GM12878 (cell line): ENCODE results near the gene STARD5. TPM values are rescaled to one million over a fixed set of nuclear protein-coding genes. Genes with fewer than 3 reads are reported as not detected.

Experiments
- ATAC-seq: fragments of 200-7000 bp; cut with Tn5 transposase; 3 replicates; pipeline ENCODE4 v1.9.1; 2020; ENCODE audit warnings: mild to moderate bottlenecking, moderate library complexity
- BruUV-seq: library from RNA; stranded (reverse); fragments of 400-500 nt; replicated peaks from 2 replicates; lab custom pipeline; 2021; lab: Mats Ljungman, UMichigan
- CTCF ChIA-PET: fragments of 300-600 bp; sonication (Branson Sonifier 250); formaldehyde crosslinking; extraction: SDS; loops from one replicate; lab custom pipeline; 2021; ENCODE audit warnings: inconsistent platforms; lab: Yijun Ruan, JAX
- POLR2A ChIA-PET: fragments of 350-600 bp; formaldehyde crosslinking; extraction: SDS; loops from one replicate; lab custom pipeline; 2021; ENCODE audit warnings: inconsistent platforms; lab: Charles Lee
- RAD21 ChIA-PET: fragments of 300-600 bp; sonication (Branson Sonifier 250); formaldehyde crosslinking; loops from one replicate; lab custom pipeline; 2023; ENCODE audit warnings: antibody characterized with exemption; ENCODE audit not compliant: unreplicated experiment; lab: Charles Lee
- SMC1A ChIA-PET: fragments of 300-600 bp; sonication (Branson Sonifier 250); formaldehyde crosslinking; loops from one replicate; lab custom pipeline; 2023; ENCODE audit not compliant: unreplicated experiment, uncharacterized antibody; lab: Charles Lee
- DNase-seq: peaks from one replicate; pipeline ENCODE4 v3.0.0-alpha.2; 2011; ENCODE audit warnings: low read depth, low spot score
- FAIRE-seq: peaks from 3 replicates; lab custom pipeline; 2011; peaks lifted over from hg19 to GRCh38; lab: Jason Lieb, UNC
- H2AFZ ChIP-seq: 2 replicates; pipeline ENCODE4 v1.6.0; 2011; ENCODE audit warnings: low read depth, low read length, control low read depth; ENCODE audit not compliant: control insufficient read depth
- H3K27ac ChIP-seq: 2 replicates; pipeline ENCODE4 v1.5.1; 2011; ENCODE audit warnings: control low read depth; ENCODE audit not compliant: control insufficient read depth, insufficient read depth
- H3K27me3 ChIP-seq, 2 experiments: replicated peaks in 1 of 2; 2 replicates each; pipeline versions ENCODE4 v1.6.0 to v1.6.1; 2011; ENCODE audit warnings: low read length in 1 of 2; ENCODE audit not compliant: control insufficient read depth in 2 of 2, insufficient read depth in 2 of 2
- H3K36me3 ChIP-seq, 2 experiments: 2 replicates each; pipeline ENCODE4 v1.5.1; 2011; ENCODE audit warnings: low read length in 1 of 2; ENCODE audit not compliant: control insufficient read depth in 2 of 2, insufficient read depth in 2 of 2
- H3K4me1 ChIP-seq: 2 replicates; pipeline ENCODE4 v1.6.1; 2011; ENCODE audit warnings: mild to moderate bottlenecking, low read length, moderate library complexity, mixed read lengths; ENCODE audit not compliant: control insufficient read depth, insufficient read depth
- H3K4me2 ChIP-seq: 2 replicates; pipeline ENCODE4 v1.6.0; 2011; ENCODE audit warnings: control low read depth; ENCODE audit not compliant: control insufficient read depth, insufficient read depth
- H3K4me3 ChIP-seq: fragments of 200-600 bp; sonication (generic); 2 replicates; pipeline ENCODE4 v1.5.1; 2016
- H3K79me2 ChIP-seq: 2 replicates; pipeline ENCODE4 v1.6.0; 2011; ENCODE audit warnings: low read length; ENCODE audit not compliant: control insufficient read depth, insufficient read depth
- H3K9ac ChIP-seq: 2 replicates; pipeline ENCODE4 v1.8.0; 2011; ENCODE audit warnings: low read length, control low read depth, mixed read lengths; ENCODE audit not compliant: control insufficient read depth, insufficient read depth
- H3K9me3 ChIP-seq: replicated peaks from 3 replicates; pipeline ENCODE4 v1.5.1; 2011; ENCODE audit warnings: mild to moderate bottlenecking, low read length; ENCODE audit not compliant: control insufficient read depth, insufficient read depth
- H4K20me1 ChIP-seq: 2 replicates; pipeline ENCODE4 v1.6.0; 2011; ENCODE audit not compliant: control insufficient read depth, insufficient read depth
- BMI1 ChIP-seq: fragments of 450-650 bp; IDR thresholded peaks from 2 replicates; pipeline ENCODE4 v1.6.1; 2016; ENCODE audit warnings: mild to moderate bottlenecking, moderate library complexity, borderline replicate concordance
- EP300 ChIP-seq, 2 experiments: fragments of 150-350 bp in 1 of 2; IDR thresholded peaks; 2 replicates each; pipeline ENCODE4 v1.6.1; 2011 to 2012; ENCODE audit warnings: low read depth in 2 of 2, low read length in 2 of 2, borderline replicate concordance in 1 of 2, improper control_type of control experiment in 1 of 2, inconsistent platforms in 1 of 2; ENCODE audit not compliant: control insufficient read depth in 1 of 2
- FOXK2 ChIP-seq: fragments of 450-650 bp; IDR thresholded peaks from 2 replicates; pipeline ENCODE4 v1.6.1; 2017; ENCODE audit warnings: mild to moderate bottlenecking, moderate library complexity
- IKZF2 ChIP-seq, 2 experiments: fragments of 450-650 bp; IDR thresholded peaks; 2 replicates each; pipeline ENCODE4 v1.6.1; 2017; ENCODE audit warnings: mild to moderate bottlenecking in 2 of 2, moderate library complexity in 2 of 2
- NFXL1 ChIP-seq: fragments of 450-650 bp; IDR thresholded peaks from 2 replicates; pipeline ENCODE4 v1.6.1; 2017; ENCODE audit warnings: antibody characterized with exemption, mild to moderate bottlenecking, borderline replicate concordance
- RUNX3 ChIP-seq: IDR thresholded peaks from 2 replicates; pipeline ENCODE4 v1.6.1; 2012; ENCODE audit warnings: low read length, inconsistent platforms
- STAT1 ChIP-seq: fragments of 450-650 bp; conservative IDR thresholded peaks from 2 replicates; pipeline ENCODE4 v1.6.1; 2014; ENCODE audit warnings: antibody characterized with exemption, mild to moderate bottlenecking
- YBX1 ChIP-seq: fragments of 450-650 bp; IDR thresholded peaks from 2 replicates; pipeline ENCODE4 v1.6.1; 2016; ENCODE audit warnings: antibody characterized with exemption
- ZBED1 ChIP-seq: IDR thresholded peaks from 2 replicates; pipeline ENCODE4 v1.6.1; 2016; ENCODE audit warnings: borderline replicate concordance
- ZBTB33 ChIP-seq: fragments of 450-650 bp; IDR thresholded peaks from 2 replicates; pipeline ENCODE4 v1.6.1; 2017; ENCODE audit warnings: mild to moderate bottlenecking
- ZBTB4 ChIP-seq: fragments of 450-650 bp; formaldehyde crosslinking; IDR thresholded peaks from 2 replicates; pipeline ENCODE4 v1.4.0; 2022; ENCODE audit warnings: mild to moderate bottlenecking, moderate library complexity
- ZBTB40 ChIP-seq: fragments of 450-650 bp; IDR thresholded peaks from 2 replicates; pipeline ENCODE4 v1.6.1; 2016; ENCODE audit warnings: mild to moderate bottlenecking, moderate library complexity, borderline replicate concordance
- WGBS: methylation state at CpG from one replicate; pipeline ENCODE4 v1.1.6; 2016; ENCODE audit warnings: low lambda C conversion rate; ENCODE audit not compliant: insufficient replicate concordance, insufficient coverage; ENCODE audit errors: missing lambda C conversion rate; 5-methylcytosine and 5-hydroxymethylcytosine counted together
- in situ Hi-C: fragments of 300-500 bp; cut with MboI; formaldehyde crosslinking; loops from 9 replicates; pipeline ENCODE4 v1.14.3; 2018; ENCODE audit warnings: mixed read lengths
- intact Hi-C: fragments of 100-400 bp; cut with micrococcal nuclease; formaldehyde crosslinking; loops from one replicate; pipeline ENCODE4 v1.14.2; 2022; ENCODE audit not compliant: unreplicated experiment
- polyA plus RNA-seq, 11 experiments: library from polyadenylated mRNA; depleted of rRNA in 4 of 11; unstranded in 6 of 11; stranded (reverse) in 5 of 11; fragments of >200 nt; fragmentation: Nextera tagmentation in 4 of 11; fragmentation: Illumina TruSeq in 1 of 11; extraction: Ambion mirVana in 4 of 11; extraction: Trizol in 1 of 11; gene quantifications; 1 replicate in 1 of 11; 2 replicates in 10 of 11; pipeline versions ENCODE4 v1.2.1 to v1.2.3, GENCODE V29; 2011 to 2016; ENCODE audit warnings: inconsistent platforms in 2 of 11, missing spikeins in 2 of 11, low read depth in 1 of 11
- total RNA-seq, 4 experiments: library from RNA; depleted of rRNA in 3 of 4; stranded (reverse); fragments of >200 nt in 3 of 4; fragmentation: Illumina TruSeq in 1 of 4; extraction: Trizol in 1 of 4; gene quantifications; 2 replicates each; pipeline versions ENCODE4 v1.2.1 to v1.2.3, GENCODE V29; 2013 to 2021

Gene STARD5
- total and polyA plus RNA-seq, 10 of the 15 experiments (the other 5 are each of a cell fraction or from before 2014, with no cell fraction given): 2.3 to 9.4 (median 4.7) TPM

- TF ChIP-seq ZBTB40: no peak
Measured at GRCh38 chr15:81263477-81263876, 60.5 kb downstream of the STARD5 start (continued).

- H3K27ac ChIP-seq: no peak overlapping the region
- WGBS: 27% methylated on average over 6 of the region's 6 CpGs
- H3K27me3 ChIP-seq: peaks cover 0 to 3% of the 10 kb centered on the region in 2 experiments; a peak in 2 of 4 replicates
- in situ Hi-C loops (loop anchor here (10.0 kb wide), 1 partner anchor 806 kb away; no protein-coding TSS in a partner anchor), intact Hi-C loops (no loop called here)
- no peak overlapping the region for H3K4me2 ChIP-seq
- H3K79me2 ChIP-seq: no peaks in the 10 kb centered on the region
- H3K4me3 ChIP-seq: no peak overlapping the region
- POLR2A ChIA-PET: no interaction called here
- no peak for DNase-seq
- CTCF ChIA-PET: interaction anchor here (0.9 to 2.3 kb wide), 3 partner anchors 96 to 155 kb away, joined by 4 to 13 read pairs (median 8); no protein-coding TSS in a partner anchor
- RAD21 ChIA-PET: interaction anchor here (0.8 kb wide), 1 partner anchor 106 kb away, joined by 4 read pairs; no protein-coding TSS in a partner anchor
- no peak for FAIRE-seq
- no peaks in the 10 kb centered on the region for H3K36me3 ChIP-seq
- no peak for ATAC-seq
- H4K20me1 ChIP-seq: no peaks in the 10 kb centered on the region
- no peak overlapping the region for H2AFZ ChIP-seq
- no TSS peak for BruUV-seq
- SMC1A ChIA-PET: interaction anchor here (0.6 to 1.8 kb wide), 4 partner anchors 11 to 293 kb away, joined by 3 to 4 read pairs (median 4); no protein-coding TSS in a partner anchor
- peaks cover 12% of the 10 kb centered on the region for H3K4me1 ChIP-seq
- no peaks in the 10 kb centered on the region for H3K9me3 ChIP-seq
- H3K9ac ChIP-seq: no peak overlapping the region
- TF ChIP-seq ZBTB4 (CRISPR knock-in tag): no peak
- no peak for TF ChIP-seq FOXK2
- no peak for TF ChIP-seq BMI1
- no peak for TF ChIP-seq IKZF2 (IDR thresholded peaks at IDR 0.05)
- TF ChIP-seq ZBED1: no peak
- TF ChIP-seq STAT1: no peak
- TF ChIP-seq YBX1: no peak
- no peak for TF ChIP-seq EP300 (IDR thresholded peaks at IDR 0.05; ENCODE audit: borderline replicate concordance in 1 of 2, control insufficient read depth in 1 of 2, low read depth in 2 of 2, low read length in 2 of 2)
- TF ChIP-seq ZBTB33: no peak
- no peak for TF ChIP-seq RUNX3
- no peak for TF ChIP-seq NFXL1
Measured at GRCh38 chr15:81261172-81261811, 62.6 kb downstream of the STARD5 start.
